GM21528 (cell line): Measurements from ENCODE around the gene PYDC2.
"Not testable (repeated sequence)": the region's sequence is repeated elsewhere in the genome, so short reads cannot be mapped to it uniquely, and the experiment has no call there.

Experiments
- ATAC-seq: cut with Tn5 transposase; IDR thresholded peaks from one replicate; pipeline ENCODE4 v1.9.1; 2021; ENCODE audit warnings: mild to moderate bottlenecking, moderate library complexity; ENCODE audit not compliant: unreplicated experiment, low FRiP score

PYDC2 gene

GRCh38 chr3:191460360-191460759 is 603 bp upstream of the PYDC2 start:
- ATAC-seq = no peak

DNA sequence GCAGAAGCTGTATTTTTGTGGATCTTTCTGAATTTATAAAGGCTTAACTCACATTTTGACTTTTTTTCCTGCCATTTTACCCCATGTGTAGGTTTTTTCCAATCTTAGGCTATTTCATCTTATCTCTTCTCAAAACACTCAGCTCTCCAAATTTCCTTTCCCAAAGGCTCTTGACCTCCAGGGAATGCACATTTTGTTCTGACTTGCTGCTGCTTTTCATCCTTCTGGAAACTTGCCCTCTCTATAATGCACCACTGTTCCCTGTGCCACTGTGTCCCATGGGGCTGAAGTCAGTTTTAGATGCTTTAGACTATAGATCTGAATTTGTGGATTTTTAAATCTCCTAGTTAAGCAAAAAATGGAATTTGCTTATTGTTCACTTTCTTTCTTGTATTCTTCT is 9.1 kb downstream of the PYDC2 start:
- no peak for ATAC-seq

DNA sequence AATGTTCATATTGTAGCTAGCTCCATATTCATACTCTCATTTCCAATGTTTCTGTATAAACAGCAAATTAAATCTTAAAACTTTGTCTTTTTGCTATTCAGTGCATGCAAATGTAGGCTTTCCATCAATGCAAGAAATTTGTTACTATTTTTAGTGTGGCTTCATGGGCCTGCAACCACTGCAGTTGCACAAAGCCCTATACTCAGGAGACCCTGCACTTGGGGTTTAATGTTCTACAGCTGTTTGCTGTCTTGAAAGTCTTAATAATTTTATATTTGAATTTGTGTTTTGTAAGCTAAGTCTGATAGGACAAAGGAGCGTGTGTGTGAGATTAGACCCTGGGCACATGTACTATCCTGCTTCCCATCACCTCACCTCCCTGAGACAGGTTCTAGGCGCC is 9.6 kb downstream of the PYDC2 start:
- no peak for ATAC-seq

DNA sequence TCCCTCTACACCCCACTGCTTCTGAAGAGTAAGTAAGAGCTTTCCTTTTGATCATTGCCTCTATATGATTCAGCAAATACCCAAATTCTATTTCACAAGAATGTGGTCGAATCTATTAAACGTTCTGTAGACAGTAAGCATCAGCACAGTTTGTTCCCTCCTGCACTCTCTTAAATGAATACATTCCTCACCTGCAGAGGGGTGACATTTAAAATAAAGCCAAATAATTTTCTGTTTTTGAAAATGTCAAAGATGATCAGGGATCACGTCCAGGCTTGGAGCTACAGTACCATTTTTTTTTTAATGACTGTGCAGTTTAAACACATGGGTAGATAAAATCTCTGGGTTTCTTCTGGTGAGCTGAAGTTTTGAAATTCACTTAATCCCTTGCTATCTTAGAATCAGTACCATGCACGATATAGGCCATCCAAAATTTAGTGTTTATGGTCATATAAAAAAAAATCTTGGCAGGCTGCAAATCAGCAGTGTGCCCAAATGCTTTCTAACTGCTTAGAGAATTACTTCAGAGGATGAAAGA is 12.8 kb downstream of the PYDC2 start:
- ATAC-seq = no peak

DNA sequence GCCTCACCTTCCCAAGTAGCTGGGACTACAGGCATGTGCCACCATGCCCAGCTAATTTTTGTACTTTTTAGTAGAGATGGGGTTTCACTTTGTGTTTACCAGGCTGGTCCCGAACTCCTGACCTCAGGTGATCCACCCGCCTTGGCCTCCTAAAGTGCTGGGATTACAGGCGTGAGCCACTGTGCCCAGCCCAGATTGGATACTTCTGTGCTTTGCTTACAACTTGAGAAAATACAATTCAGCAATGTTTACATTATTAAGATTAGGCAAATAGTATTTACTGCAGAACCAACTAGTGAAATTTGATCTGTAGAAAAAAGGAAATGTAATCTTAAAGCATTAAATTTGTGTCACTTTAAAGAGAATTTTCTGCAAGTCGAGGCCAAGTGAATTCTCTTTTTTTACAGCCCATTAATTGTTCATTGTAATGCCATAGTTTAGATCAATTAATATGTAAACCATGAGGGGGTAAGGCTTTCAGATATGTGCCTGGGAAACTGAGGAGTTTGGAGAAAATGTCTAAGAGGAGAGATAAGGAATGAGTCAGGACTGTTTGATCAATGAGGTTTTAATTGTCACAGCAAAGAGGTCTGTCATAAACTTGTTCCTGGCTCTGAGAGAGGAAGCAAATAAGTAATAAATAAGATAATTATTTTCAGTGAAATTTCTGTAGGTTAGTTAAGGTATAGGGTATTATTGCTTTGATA is 15.3 kb downstream of the PYDC2 start:
- ATAC-seq = no peak

DNA sequence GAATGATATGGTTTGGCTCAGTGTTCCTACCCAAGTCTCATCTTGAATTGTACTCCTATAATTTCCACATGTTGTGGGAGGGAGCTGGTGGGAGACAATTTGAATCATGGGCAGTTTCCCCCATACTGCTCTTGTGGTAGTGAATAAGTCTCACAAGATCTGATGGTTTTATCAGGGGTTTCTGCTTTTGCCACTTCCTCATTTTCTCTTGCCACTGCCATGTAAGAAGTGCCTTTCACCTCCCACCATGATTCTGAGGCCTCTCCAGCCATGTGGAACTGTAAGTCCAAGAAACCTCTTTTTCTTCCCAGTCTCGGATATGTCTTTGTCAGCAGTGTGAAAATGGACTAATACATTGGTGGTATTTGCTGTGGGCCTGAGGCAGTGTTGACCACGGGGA is 23.0 kb downstream of the PYDC2 start:
- not testable (repeated sequence) for ATAC-seq

DNA sequence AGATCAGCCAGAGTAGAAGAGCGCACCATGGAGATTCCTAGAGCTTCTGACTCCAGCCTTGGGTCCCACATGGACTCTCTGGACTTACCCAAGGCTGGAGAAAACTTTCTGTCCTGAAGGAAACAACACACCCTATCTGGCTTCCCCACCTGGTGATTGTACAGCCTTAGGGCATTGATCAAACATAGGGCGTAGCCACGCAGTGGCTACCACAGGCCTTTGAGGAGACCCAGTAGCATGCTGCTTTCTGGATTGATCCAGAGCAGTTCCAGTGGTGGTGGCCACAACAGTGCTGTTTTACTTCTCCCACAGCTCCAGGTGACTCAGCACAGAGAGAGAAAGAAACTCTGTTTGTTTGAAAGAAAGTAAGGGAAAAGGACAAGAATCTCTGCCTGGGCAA is 23.5 kb downstream of the PYDC2 start:
- no peak for ATAC-seq

DNA sequence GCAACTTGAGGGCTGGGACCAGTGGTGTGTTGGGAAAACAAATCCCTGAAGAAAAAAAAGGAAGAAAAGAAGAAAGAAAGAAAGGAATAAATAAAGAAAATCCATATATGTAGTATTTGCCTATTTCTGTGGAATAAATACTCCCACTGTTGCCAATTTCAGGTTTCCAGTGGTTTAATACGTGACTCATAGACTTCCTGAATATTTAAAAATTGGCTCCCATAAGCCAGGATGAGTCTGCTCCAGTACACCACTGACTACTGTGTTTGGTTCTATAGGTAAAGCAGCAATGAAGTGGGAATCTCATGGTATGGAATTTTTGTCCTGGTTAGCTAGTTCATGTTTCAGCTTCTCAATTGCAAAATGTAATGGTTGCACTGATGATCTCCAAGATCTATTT is 31.6 kb downstream of the PYDC2 start:
- no peak for ATAC-seq

- ATAC-seq = no peak
These were observed 32.4 kb downstream of the PYDC2 start for GRCh38 chr3:191493336-191493735.

GRCh38 chr3:191499307-191500080 is 38.5 kb downstream of the PYDC2 start:
- ATAC-seq = no peak

GRCh38 chr3:191500892-191501291 is 39.9 kb downstream of the PYDC2 start:
- ATAC-seq = no peak

GRCh38 chr3:191502583-191502982 is 41.6 kb downstream of the PYDC2 start:
- no peak for ATAC-seq

GRCh38 chr3:191509078-191509477 is 48.1 kb downstream of the PYDC2 start:
- no peak for ATAC-seq
